NCI-H1092 treated with DMSO at 0.1 percent for 48 hours (cell line): ENCODE data around the gene MRPL44.
A peak's percentile ranks its signal among the peaks of the same experiment; 100 is the strongest.
"Not testable (repeated sequence)": the region's sequence is repeated elsewhere in the genome, so short reads cannot be mapped to it uniquely, and the experiment has no call there.

ENCODE experiments used
- DNase-seq: peaks from one replicate; lab custom pipeline; 2025; lab: John Stamatoyannopoulos, UW

MRPL44 gene

GRCh38 chr2:223971731-223972130 lies 14.5 kb downstream of the MRPL44 start:
- DNase-seq: no peak

- DNase-seq: no peak
These were observed 15.4 kb downstream of the MRPL44 start for GRCh38 chr2:223972656-223973102.

- no peak for DNase-seq
These were observed 16.3 kb downstream of the MRPL44 start for GRCh38 chr2:223973606-223974005.

- no peak for DNase-seq
These were observed 19.5 kb downstream of the MRPL44 start for GRCh38 chr2:223976635-223977226.

GRCh38 chr2:223978451-223978850 lies 21.2 kb downstream of the MRPL44 start:
- DNase-seq: no peak

- no peak for DNase-seq
These were observed 22.6 kb downstream of the MRPL44 start for GRCh38 chr2:223979730-223980396.

GRCh38 chr2:223980397-223980735 lies 23.1 kb downstream of the MRPL44 start:
- DNase-seq: no peak

GRCh38 chr2:223980803-223981202 lies 23.5 kb downstream of the MRPL44 start:
- no peak for DNase-seq

GRCh38 chr2:223981241-223981640 lies 24.0 kb downstream of the MRPL44 start:
- no peak for DNase-seq

GRCh38 chr2:223989206-223989855 lies 32.1 kb downstream of the MRPL44 start:
- no peak for DNase-seq

GRCh38 chr2:223989856-223990232 lies 32.6 kb downstream of the MRPL44 start:
- DNase-seq: no peak

- no peak for DNase-seq
These were observed 34.3 kb downstream of the MRPL44 start for GRCh38 chr2:223991611-223992010.

GRCh38 chr2:223993634-223994232 lies 36.5 kb downstream of the MRPL44 start:
- DNase-seq: peak; percentile 55

GRCh38 chr2:223994562-223995162 lies 37.4 kb downstream of the MRPL44 start:
- no peak for DNase-seq

- no peak for DNase-seq
These were observed 38.3 kb downstream of the MRPL44 start for GRCh38 chr2:223995569-223995968.

- no peak for DNase-seq
These were observed 39.1 kb downstream of the MRPL44 start for GRCh38 chr2:223996391-223996790.

GRCh38 chr2:223997938-223998337 lies 40.7 kb downstream of the MRPL44 start:
- no peak for DNase-seq

- no peak for DNase-seq
These were observed 41.7 kb downstream of the MRPL44 start for GRCh38 chr2:223998948-223999347.

- DNase-seq: no peak
These were observed 42.6 kb downstream of the MRPL44 start for GRCh38 chr2:223999862-224000261.

- DNase-seq: not testable (repeated sequence)
These were observed 43.4 kb downstream of the MRPL44 start for GRCh38 chr2:224000662-224001061.

GRCh38 chr2:224004105-224004695 lies 46.9 kb downstream of the MRPL44 start:
- DNase-seq: no peak

- no peak for DNase-seq
These were observed 51.5 kb downstream of the MRPL44 start for GRCh38 chr2:224008702-224009261.
